Measurements from ENCODE around the gene ABTB1. TPM values are rescaled to one million over a fixed set of nuclear protein-coding genes. Genes with fewer than 3 reads are reported as not detected.

Gene ABTB1
- total RNA-seq, 1 experiment from 2014 or later: 6.9 TPM

GRCh38 chr3:127628788-127629466 is 43.8 kb upstream of the ABTB1 start, which contains the start of gene PODXL2:
Gene PODXL2, plus strand, starts transcription at chr3:127629185. Its CDS starts 35 bp downstream, at chr3:127629220.
- no peaks in the 10 kb centered on the region for H3K9me3 ChIP-seq (ENCODE audit: control insufficient read depth, insufficient read depth, low read depth, low read length)
- no peak for TF ChIP-seq CTCF (IDR thresholded peaks at IDR 0.05)
- peak; percentile 75 to 90 for TF ChIP-seq REST (IDR thresholded peaks at IDR 0.05; ENCODE audit: insufficient read depth in 1 of 2, low read depth in 2 of 2, low read length in 1 of 2)
- TF ChIP-seq SIN3A (IDR thresholded peaks at IDR 0.05; ENCODE audit: borderline replicate concordance, insufficient read depth, low read depth, low read length): no peak
- no peak within 1 kb of the TSS for H3K27ac ChIP-seq (ENCODE audit: low read length)
- intact Hi-C loops (cut with micrococcal nuclease; ENCODE audit: unreplicated experiment): no loop called here
- H3K36me3 ChIP-seq (ENCODE audit: control insufficient read depth, insufficient read depth, low read length): no peaks in the 10 kb centered on the region
- H3K4me1 ChIP-seq (ENCODE audit: control insufficient read depth, insufficient read depth, low read length): 0 out of 2 replicates have a peak, but pooled peaks cover 3% of the 10 kb centered on the region
- CTCF ChIA-PET: no interaction called here
- BruUV-seq (replicated peaks): no TSS peak
- in situ Hi-C loops (cut with HindIII; ENCODE audit: low pct_unique_long_range_greater_than_20kb, low sequenced_read_pairs): no loop called here
- peak within 1 kb of the TSS; percentile 39 to 59 for H3K4me3 ChIP-seq (ENCODE audit: low read depth in 2 of 2, low read length in 2 of 2)
- DNase-seq (ENCODE audit: low read depth, low spot score) (no peak), ATAC-seq (peak; percentile 89)
- H3K27me3 ChIP-seq (ENCODE audit: control insufficient read depth, insufficient read depth, low read length): peaks cover 19% of the 10 kb centered on the region
- POLR2A ChIA-PET: no interaction called here

- no TSS peak for BruUV-seq (replicated peaks)
- POLR2A ChIA-PET: no interaction called here
- CTCF ChIA-PET: no interaction called here
Measured at GRCh38 chr3:127629467-127630403, 43.0 kb upstream of the ABTB1 start.

More at GRCh38 chr3:127629467-127630403, 43.0 kb upstream of the ABTB1 start:
- DNase-seq (ENCODE audit: low read depth, low spot score): no peak
- Histone ChIP-seq H3K36me3 (ENCODE audit: control insufficient read depth, insufficient read depth, low read length) (no peaks in the 10 kb centered on the region), H3K27me3 (ENCODE audit: control insufficient read depth, insufficient read depth, low read length) (peaks cover 19% of the 10 kb centered on the region), H3K4me3 (ENCODE audit: low read depth in 2 of 2, low read length in 2 of 2) (peak overlapping the region; percentile 39 to 59), H3K27ac (ENCODE audit: low read length) (no peak overlapping the region), H3K9me3 (ENCODE audit: control insufficient read depth, insufficient read depth, low read depth, low read length) (no peaks in the 10 kb centered on the region), H3K4me1 (ENCODE audit: control insufficient read depth, insufficient read depth, low read length) (0 out of 2 replicates have a peak, but pooled peaks cover 3% of the 10 kb centered on the region)
- ATAC-seq: peak; percentile 32
- TF ChIP-seq TCF7L2 (IDR thresholded peaks at IDR 0.05; ENCODE audit: low read depth, low read length): no peak
- peak in 1 of 2 experiments; percentile 58; a peak in 1 of 4 replicates for TF ChIP-seq REST (IDR thresholded peaks at IDR 0.05; ENCODE audit: insufficient read depth in 1 of 2, low read depth in 2 of 2, low read length in 1 of 2)
- TF ChIP-seq CTCF (IDR thresholded peaks at IDR 0.05): no peak
- no peak for TF ChIP-seq SIN3A (IDR thresholded peaks at IDR 0.05; ENCODE audit: borderline replicate concordance, insufficient read depth, low read depth, low read length)
- no peak for TF ChIP-seq POLR2AphosphoS5 (IDR thresholded peaks at IDR 0.05; ENCODE audit: low read depth, low read length)
- in situ Hi-C loops (cut with HindIII; ENCODE audit: low pct_unique_long_range_greater_than_20kb, low sequenced_read_pairs) (no loop called here), intact Hi-C loops (cut with micrococcal nuclease; ENCODE audit: unreplicated experiment) (no loop called here)

Data from Panc1 (cell line).